ENCODE measurements around the gene TMEM184A.

The TMEM184A gene

GRCh38 chr7:1550005-1550845 is 5.8 kb downstream of the TMEM184A start:
- no peak for DNase-seq

DNA sequence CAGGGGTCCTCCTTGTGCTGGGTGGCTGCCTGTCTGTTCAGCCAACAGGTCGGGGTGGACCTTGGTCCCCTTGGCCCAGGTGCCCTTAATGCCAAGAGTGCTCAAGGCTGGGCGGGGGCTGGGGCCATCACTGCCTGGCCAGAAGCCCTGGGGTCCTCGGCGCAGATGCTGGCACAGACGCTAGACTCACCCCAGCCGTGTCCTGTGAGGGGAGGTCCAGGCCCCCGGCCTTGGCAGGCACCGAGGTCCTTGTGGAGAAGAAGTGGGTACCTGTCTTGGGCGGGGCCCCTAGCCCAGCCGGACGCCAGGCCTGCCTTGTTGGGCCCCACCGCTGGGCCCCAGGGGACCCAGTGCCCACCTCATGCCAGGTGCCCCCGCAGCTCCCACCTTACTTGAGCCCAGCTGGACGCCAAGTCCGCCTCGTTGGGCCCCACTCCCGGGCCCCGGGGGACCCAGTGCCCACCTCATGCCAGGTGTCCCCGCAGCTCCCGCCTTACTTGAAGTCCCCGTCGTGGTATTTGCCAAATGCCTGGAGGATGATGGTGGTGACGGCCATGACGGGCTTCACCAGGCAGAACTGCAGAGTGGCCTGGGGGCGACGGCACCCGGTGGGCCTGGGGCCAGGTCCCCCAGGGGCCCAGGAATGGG is 6.5 kb downstream of the TMEM184A start:
- DNase-seq, result no peak

DNA sequence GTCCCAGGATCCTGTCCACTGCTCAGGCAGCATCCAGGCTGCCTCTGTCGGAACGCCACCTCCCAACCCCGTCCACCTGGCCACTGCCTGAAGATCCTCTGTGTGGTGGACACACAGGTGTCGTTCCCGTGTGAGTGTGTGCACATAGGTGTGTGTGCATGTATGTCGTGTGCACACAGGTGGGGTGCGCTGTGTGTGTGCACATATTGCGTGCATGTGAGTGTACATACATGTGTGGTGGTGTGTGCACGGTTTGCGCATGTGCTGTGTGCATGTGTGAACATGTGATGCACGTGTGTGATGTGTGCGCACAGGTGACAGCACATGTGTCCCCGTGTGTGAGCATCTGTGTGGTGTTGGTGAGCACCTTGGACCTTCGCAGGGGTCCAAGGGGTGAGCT is 7.1 kb downstream of the TMEM184A start:
- DNase-seq, result no peak

GRCh38 chr7:1548438-1548831 is 7.6 kb downstream of the TMEM184A start:
- DNase-seq, result no peak

GRCh38 chr7:1547777-1548437 is 8.1 kb downstream of the TMEM184A start:
- DNase-seq, result no peak

- no peak for DNase-seq
These were observed 8.9 kb downstream of the TMEM184A start for GRCh38 chr7:1546909-1547776.

DNA sequence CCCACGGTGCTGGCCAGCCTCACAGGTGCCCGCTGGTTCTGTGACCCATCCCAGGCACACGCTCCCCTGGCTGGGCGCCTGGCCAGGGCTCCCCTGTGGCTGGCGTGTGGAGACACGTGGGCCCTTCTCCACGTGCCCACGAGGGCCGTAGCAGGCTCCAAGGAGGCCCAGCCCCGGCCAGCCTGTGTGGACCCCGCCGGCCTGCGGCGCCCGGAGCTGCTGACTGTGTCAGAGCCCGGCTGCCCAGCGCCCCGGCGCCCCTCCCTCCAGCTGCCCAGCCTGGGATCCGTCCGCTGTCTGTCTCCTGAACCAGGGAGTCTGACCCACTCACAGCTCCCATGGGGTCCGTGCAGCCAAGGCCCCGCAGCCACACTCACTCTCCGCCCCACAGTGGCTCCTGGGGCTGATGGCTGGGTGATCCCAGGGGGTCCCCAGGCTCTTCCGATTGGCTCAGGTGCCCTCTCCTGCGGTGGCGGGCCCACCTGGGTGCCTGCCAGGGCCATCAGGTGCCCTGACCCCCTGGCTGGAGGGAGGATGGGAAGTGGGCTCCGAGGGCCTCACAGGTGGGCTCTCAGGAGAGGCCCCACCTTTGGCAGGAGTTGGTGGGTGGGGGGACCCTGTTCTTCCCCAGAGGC is 9.6 kb downstream of the TMEM184A start:
- no peak for DNase-seq

GRCh38 chr7:1545417-1546246 is 10.4 kb downstream of the TMEM184A start:
- no peak for DNase-seq

DNA sequence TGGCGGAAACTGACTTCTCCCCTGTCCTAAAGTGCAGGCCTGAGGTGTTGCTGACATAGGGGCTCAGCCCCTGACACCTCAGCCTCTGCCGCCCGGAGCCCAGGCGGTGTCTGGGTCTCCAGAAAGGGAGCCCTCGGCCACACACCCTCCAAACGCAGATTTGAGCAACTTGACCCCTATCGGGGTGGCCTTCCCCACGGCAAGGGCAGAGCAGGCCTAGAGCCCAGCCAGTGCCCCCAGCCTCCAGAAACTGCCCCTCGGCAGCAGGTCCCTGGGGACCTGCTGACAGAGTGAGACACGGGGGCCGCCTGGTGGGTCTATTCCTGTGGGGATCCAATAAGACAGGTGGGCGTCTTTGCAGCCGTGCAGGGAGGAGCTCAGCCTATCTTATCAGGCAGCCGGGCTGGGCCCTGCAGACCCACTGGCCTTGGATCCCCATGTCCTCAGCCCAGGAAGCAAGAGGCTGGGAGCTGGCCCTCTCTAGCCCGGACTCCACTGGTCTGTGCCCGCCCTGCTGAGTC is 11.0 kb downstream of the TMEM184A start:
- no peak for DNase-seq

DNA sequence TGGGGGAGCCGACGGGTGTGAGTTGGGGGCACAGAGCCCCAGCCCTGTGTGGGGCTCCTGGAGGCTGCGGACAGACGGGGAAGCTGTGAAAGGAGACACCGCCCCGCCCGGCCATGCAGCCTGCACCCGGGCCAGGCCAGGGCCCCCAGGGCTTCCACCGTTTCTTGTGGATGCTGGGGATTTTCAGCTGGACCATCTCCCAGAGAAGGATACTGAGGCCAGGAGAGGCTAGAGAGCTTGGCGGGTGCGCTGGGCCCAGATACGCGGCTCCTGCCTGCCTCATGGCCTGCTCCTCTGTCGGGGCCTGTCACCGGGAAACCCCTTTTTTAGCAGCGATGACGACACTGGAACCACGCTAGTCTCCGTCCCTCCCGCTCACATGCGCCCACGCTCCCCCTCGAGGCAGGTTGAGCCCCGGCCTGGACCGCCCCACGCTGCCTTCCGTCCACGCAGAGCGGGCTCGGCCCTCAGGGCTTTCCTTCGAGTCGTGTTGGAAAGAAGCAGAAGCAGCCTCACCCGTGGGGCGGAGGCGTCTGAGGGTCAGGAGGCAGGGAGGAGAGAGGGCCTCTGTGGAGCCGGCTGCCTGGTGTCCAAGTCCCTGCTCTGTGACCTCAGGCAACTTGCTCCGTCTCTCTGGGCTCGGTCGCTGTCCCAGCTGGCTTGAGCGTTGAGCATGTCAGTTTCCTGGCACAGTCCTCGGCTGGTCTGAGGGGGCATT is 11.7 kb downstream of the TMEM184A start:
- no peak for DNase-seq

GRCh38 chr7:1543826-1544177 is 12.2 kb downstream of the TMEM184A start:
- no peak for DNase-seq

- DNase-seq, result no peak
These were observed 12.9 kb downstream of the TMEM184A start for GRCh38 chr7:1542841-1543747.

DNA sequence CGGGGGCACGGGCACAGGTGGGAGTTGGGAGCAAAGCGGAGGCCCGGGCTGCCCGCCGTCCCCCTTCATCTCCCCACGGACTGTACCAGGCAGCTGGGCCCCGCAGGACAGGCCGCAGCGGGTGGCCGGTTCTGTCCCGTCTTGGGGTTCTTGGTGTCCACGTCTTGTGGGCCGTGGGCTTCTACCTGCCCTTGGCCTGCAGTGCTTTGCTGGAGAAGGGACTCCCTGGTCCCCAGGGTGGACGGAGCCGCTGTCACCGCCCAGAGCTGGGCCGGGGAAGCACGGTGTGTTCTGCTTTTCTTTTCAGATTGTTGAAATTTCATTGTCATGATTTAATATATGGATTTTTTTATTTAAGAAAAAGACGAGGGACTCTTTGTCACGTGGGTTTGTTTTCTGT is 13.7 kb downstream of the TMEM184A start:
- no peak for DNase-seq

GRCh38 chr7:1541431-1542162 is 14.4 kb downstream of the TMEM184A start:
- no peak for DNase-seq

DNA sequence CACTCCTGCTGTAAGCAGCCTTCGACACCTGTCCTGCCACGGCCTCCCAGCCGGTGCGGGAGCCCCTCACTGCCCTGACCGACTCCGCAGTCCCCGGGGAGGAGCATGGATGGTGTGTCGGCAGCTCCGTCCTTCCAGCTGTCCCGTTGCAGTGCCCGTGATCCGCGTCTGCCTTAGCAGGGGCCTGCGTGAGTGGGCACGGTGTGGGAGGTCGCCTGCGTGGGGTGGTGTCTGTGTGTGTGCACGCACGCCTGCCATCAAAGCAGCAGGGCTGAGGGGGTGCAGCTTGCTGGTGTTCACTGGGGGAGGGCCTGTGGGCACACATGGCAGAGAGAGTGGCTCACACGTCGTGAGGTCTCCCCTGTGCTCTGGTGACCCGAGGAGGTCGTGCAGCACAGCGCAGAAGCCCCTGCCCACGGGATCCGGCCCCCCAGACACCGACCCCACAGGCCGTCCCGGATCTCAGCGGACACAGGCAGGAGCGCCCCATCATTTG is 15.2 kb downstream of the TMEM184A start:
- no peak for DNase-seq

DNA sequence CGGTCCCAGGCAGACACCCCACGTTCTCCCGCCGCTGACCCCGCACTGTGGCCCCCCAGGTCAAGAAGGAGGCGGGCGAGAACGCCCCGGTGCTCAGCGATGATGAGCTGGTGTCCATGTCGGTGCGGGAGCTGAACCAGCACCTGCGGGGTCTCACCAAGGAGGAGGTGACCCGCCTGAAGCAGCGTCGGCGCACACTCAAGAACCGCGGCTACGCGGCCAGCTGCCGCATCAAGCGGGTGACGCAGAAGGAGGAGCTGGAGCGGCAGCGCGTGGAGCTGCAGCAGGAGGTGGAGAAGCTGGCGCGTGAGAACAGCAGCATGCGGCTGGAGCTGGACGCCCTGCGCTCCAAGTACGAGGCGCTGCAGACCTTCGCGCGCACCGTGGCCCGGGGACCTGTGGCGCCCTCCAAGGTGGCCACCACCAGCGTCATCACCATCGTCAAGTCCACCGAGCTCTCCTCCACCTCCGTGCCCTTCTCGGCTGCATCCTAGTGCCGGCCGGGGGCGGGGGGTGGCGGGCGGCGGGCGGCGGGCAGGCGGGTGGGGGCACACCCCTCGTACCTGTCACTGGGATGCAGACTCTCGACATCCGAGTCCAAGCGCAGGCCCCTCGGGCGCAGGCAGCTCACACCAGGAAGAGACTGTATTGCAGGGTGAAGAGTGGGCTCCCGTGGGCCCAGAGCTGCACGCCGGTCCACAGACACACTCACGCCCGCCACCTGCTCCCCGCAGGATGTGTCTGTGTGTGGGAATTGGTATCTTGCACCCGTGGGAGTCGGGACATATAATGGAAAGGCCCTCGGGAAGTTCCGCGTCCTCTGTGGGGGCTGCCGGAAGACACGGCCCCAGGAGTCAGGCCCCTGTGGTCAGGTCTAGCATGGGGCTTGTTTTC is 15.9 kb downstream of the TMEM184A start:
- no peak for DNase-seq

DNA sequence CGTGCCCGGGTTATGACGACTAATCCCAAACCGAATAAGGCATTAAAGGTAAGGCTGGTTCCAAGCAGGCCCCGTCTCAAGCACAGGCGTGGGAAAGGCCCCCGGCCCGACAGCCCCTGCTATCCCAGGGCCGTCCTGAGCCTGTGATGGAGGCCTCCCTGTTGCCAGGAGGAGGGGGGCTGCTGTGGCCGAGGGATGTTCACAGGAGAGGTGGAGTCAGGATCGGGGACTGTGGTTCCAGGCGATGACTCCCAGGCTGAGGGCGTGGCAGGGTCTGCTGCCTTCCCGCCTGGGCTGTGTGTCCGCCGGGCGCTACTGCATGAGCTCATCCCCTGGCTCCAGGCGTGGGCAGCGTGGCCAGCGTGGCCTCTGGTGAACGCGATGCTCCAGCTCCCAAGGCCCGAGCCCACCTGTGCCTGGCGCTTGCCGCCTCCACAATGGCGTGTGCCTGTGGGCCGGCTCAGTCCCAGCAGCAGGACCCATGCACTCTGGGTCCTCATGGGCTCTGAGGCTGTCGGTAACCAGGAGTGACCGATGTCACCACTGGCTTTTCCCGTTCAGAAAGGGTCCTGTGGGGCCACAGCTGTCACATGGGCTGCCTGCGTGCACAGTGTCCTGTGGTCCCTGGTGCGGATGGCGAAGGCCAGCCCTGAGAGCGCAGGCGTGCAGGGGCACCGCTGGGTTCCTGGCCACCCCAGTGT is 16.7 kb downstream of the TMEM184A start:
- DNase-seq, result no peak
